HepG2 (cell line): ENCODE measurements around the gene MARVELD3. TPM values are rescaled to one million over a fixed set of nuclear protein-coding genes. Genes with fewer than 3 reads are reported as not detected.

Experiments used
- CBX1 ChIP-seq: IDR thresholded peaks from one replicate; pipeline ENCODE4 v1.6.1; 2016; ENCODE audit warnings: antibody characterized with exemption, low read depth
- DMAP1 ChIP-seq: IDR thresholded peaks from 2 replicates; pipeline ENCODE4 v1.6.1; 2016
- FIP1L1 ChIP-seq: fragments of 200-400 bp; formaldehyde crosslinking; IDR thresholded peaks from 2 replicates; pipeline ENCODE4 v1.6.1; 2018; ENCODE audit warnings: low read depth, mild to moderate bottlenecking, low read length, moderate library complexity, borderline replicate concordance; ENCODE audit not compliant: insufficient read depth
- FOXJ3 ChIP-seq: sonication (generic); formaldehyde crosslinking; IDR thresholded peaks from 2 replicates; pipeline ENCODE4 v1.4.0; 2020; ENCODE audit warnings: missing genetic modification reagents, mild to moderate bottlenecking, borderline replicate concordance
- GABPB1 ChIP-seq: IDR thresholded peaks from 2 replicates; pipeline ENCODE4 v1.6.1; 2016; ENCODE audit warnings: mild to moderate bottlenecking, missing genetic modification reagents, moderate library complexity, missing compliant biosample characterization
- GATAD2A ChIP-seq: IDR thresholded peaks from 2 replicates; pipeline ENCODE4 v1.6.1; 2016
- GMEB2 ChIP-seq: IDR thresholded peaks from 2 replicates; pipeline ENCODE4 v1.6.1; 2016; ENCODE audit warnings: missing biosample characterization, missing genetic modification reagents, low read depth
- GPBP1L1 ChIP-seq: sonication (generic); formaldehyde crosslinking; IDR thresholded peaks from 2 replicates; pipeline ENCODE4 v1.5.0; 2020; ENCODE audit warnings: mild to moderate bottlenecking, missing genetic modification reagents
- HNF4A ChIP-seq: sonication (generic); formaldehyde crosslinking; IDR thresholded peaks from 2 replicates; pipeline ENCODE4 v1.4.0; 2020; ENCODE audit warnings: missing genetic modification reagents
- KAT8 ChIP-seq: IDR thresholded peaks from 2 replicates; pipeline ENCODE4 v1.6.1; 2016; ENCODE audit warnings: missing genetic modification reagents, missing compliant biosample characterization
- MED1 ChIP-seq: sonication (generic); formaldehyde crosslinking; IDR thresholded peaks from 2 replicates; pipeline ENCODE4 v1.4.0; 2020; ENCODE audit warnings: missing genetic modification reagents
- MEIS2 ChIP-seq: sonication (generic); formaldehyde crosslinking; IDR thresholded peaks from 2 replicates; pipeline ENCODE4 v1.9.0; 2021; ENCODE audit warnings: mild to moderate bottlenecking, missing genetic modification reagents
- ONECUT2 ChIP-seq: sonication (generic); formaldehyde crosslinking; IDR thresholded peaks from 2 replicates; pipeline ENCODE4 v1.4.0; 2020; ENCODE audit warnings: missing genetic modification reagents
- PAF1 ChIP-seq: IDR thresholded peaks from 2 replicates; pipeline ENCODE4 v1.6.1; 2016; ENCODE audit warnings: missing genetic modification reagents, missing compliant biosample characterization
- POLR2AphosphoS5 ChIP-seq: IDR thresholded peaks from 2 replicates; pipeline ENCODE4 v1.6.1; 2012; ENCODE audit warnings: low read depth, low read length
- SMAD3 ChIP-seq: sonication (generic); formaldehyde crosslinking; IDR thresholded peaks from 2 replicates; pipeline ENCODE4 v1.4.0; 2020; ENCODE audit warnings: missing genetic modification reagents
- SMAD9 ChIP-seq: sonication (generic); formaldehyde crosslinking; IDR thresholded peaks from 2 replicates; pipeline ENCODE4 v1.5.1; 2020; ENCODE audit warnings: mild to moderate bottlenecking, missing genetic modification reagents
- SYNCRIP ChIP-seq: fragments of 200-400 bp; formaldehyde crosslinking; IDR thresholded peaks from 2 replicates; pipeline ENCODE4 v1.6.1; 2018; ENCODE audit warnings: mild to moderate bottlenecking, low read depth, low read length; ENCODE audit not compliant: insufficient read depth
- TEAD3 ChIP-seq: optimal IDR thresholded peaks from 2 replicates; pipeline ENCODE3; 2016; ENCODE audit warnings: borderline replicate concordance
- ZNF205 ChIP-seq: IDR thresholded peaks from 2 replicates; pipeline ENCODE4 v1.6.1; 2018; ENCODE audit warnings: missing biosample characterization, missing genetic modification reagents
- ZNF235 ChIP-seq: sonication (generic); formaldehyde crosslinking; IDR thresholded peaks from 2 replicates; pipeline ENCODE4 v1.8.1; 2023; ENCODE audit warnings: mild to moderate bottlenecking, missing genetic modification reagents, borderline replicate concordance
- ZNF253 ChIP-seq: sonication (generic); formaldehyde crosslinking; IDR thresholded peaks from 2 replicates; pipeline ENCODE4 v1.8.0; 2022; ENCODE audit warnings: mild to moderate bottlenecking, missing genetic modification reagents, borderline replicate concordance
- ZNF367 ChIP-seq: sonication (generic); formaldehyde crosslinking; IDR thresholded peaks from 2 replicates; pipeline ENCODE4 v1.4.0; 2020; ENCODE audit warnings: missing genetic modification reagents, borderline replicate concordance
- ZNF564 ChIP-seq: sonication (generic); formaldehyde crosslinking; IDR thresholded peaks from 2 replicates; pipeline ENCODE4 v1.8.1; 2023; ENCODE audit warnings: mild to moderate bottlenecking, missing genetic modification reagents
- ZNF577 ChIP-seq: sonication (generic); formaldehyde crosslinking; IDR thresholded peaks from 2 replicates; pipeline ENCODE4 v1.4.0; 2020; ENCODE audit warnings: mild to moderate bottlenecking, low read depth, missing genetic modification reagents, borderline replicate concordance
- ZNF746 ChIP-seq: sonication (generic); formaldehyde crosslinking; IDR thresholded peaks from 2 replicates; pipeline ENCODE4 v1.8.0; 2022; ENCODE audit warnings: mild to moderate bottlenecking, missing genetic modification reagents
- ZSCAN9 ChIP-seq: IDR thresholded peaks from 2 replicates; pipeline ENCODE4 v1.6.1; 2016; ENCODE audit warnings: borderline replicate concordance
- polyA plus RNA-seq, 8 experiments: library from polyadenylated mRNA; depleted of rRNA in 3 of 8; stranded (reverse) in 7 of 8; unstranded in 1 of 8; fragments of >200 nt; fragmentation: Illumina TruSeq in 4 of 8; extraction: Trizol in 4 of 8; gene quantifications; 2 replicates each; pipeline versions ENCODE4 v1.2.1 to v1.2.3, GENCODE V29; 2011 to 2016; ENCODE audit warnings: low read depth in 4 of 8, missing spikeins in 1 of 8, mixed read lengths in 1 of 8; ENCODE audit not compliant: insufficient read depth in 1 of 8
- total RNA-seq, 5 experiments: library from RNA; depleted of rRNA; stranded (reverse); fragments of >200 nt; fragmentation: Illumina TruSeq; extraction: Trizol; gene quantifications; 2 replicates each; pipeline ENCODE4 v1.2.3, GENCODE V29; 2016; ENCODE audit warnings: low read depth in 1 of 5
- TF ChIP-seq, protein P1 (sequence below): sonication (generic); formaldehyde crosslinking; IDR thresholded peaks from 2 replicates; pipeline ENCODE4 v1.4.0; 2020; ENCODE audit warnings: missing genetic modification reagents
- TF ChIP-seq, protein P2 (sequence below): sonication (generic); formaldehyde crosslinking; conservative IDR thresholded peaks from 2 replicates; pipeline ENCODE4 v1.4.0; 2020; ENCODE audit warnings: missing genetic modification reagents

The MARVELD3 gene
- total and polyA plus RNA-seq, 2 of the 13 experiments (the other 11 are each of a cell fraction or from before 2014, with no cell fraction given): 4.8 to 5.6 TPM

- TF ChIP-seq FOXJ3 (CRISPR knock-in tag) (peak; percentile 36; the same call in 1 of the 2 replicates), CBX1 (no peak), PAF1 (CRISPR knock-in tag) (no peak), GPBP1L1 (CRISPR knock-in tag) (no peak), GABPB1 (0 out of 2 replicates have a peak, but pooled peaks have one; percentile 12), ZNF577 (CRISPR knock-in tag) (no peak), ONECUT2 (no peak), SMAD3 (peak; percentile 49; the same call in 1 of the 2 replicates), ZNF367 (no peak), POLR2AphosphoS5 (no peak), MED1 (0 out of 2 replicates have a peak, but pooled peaks have one; percentile 4), SYNCRIP (no peak), ZNF564 (CRISPR knock-in tag) (no peak), FIP1L1 (no peak), MEIS2 (CRISPR knock-in tag) (no peak), SMAD9 (no peak), GATAD2A (CRISPR knock-in tag) (peak; percentile 65), ZNF253 (no peak), HNF4A (CRISPR knock-in tag) (peak; percentile 75), ZSCAN9 (no peak), ZNF235 (CRISPR knock-in tag) (no peak), KAT8 (CRISPR knock-in tag) (no peak), ZNF746 (CRISPR knock-in tag) (no peak), GMEB2 (CRISPR knock-in tag) (no peak), TEAD3 (CRISPR knock-in tag) (no peak), ZNF205 (CRISPR knock-in tag) (no peak), DMAP1 (CRISPR knock-in tag) (no peak)
- TF ChIP-seq, protein P1, sequence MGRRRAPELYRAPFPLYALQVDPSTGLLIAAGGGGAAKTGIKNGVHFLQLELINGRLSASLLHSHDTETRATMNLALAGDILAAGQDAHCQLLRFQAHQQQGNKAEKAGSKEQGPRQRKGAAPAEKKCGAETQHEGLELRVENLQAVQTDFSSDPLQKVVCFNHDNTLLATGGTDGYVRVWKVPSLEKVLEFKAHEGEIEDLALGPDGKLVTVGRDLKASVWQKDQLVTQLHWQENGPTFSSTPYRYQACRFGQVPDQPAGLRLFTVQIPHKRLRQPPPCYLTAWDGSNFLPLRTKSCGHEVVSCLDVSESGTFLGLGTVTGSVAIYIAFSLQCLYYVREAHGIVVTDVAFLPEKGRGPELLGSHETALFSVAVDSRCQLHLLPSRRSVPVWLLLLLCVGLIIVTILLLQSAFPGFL (CRISPR knock-in tag): no peak
- TF ChIP-seq, protein P2, sequence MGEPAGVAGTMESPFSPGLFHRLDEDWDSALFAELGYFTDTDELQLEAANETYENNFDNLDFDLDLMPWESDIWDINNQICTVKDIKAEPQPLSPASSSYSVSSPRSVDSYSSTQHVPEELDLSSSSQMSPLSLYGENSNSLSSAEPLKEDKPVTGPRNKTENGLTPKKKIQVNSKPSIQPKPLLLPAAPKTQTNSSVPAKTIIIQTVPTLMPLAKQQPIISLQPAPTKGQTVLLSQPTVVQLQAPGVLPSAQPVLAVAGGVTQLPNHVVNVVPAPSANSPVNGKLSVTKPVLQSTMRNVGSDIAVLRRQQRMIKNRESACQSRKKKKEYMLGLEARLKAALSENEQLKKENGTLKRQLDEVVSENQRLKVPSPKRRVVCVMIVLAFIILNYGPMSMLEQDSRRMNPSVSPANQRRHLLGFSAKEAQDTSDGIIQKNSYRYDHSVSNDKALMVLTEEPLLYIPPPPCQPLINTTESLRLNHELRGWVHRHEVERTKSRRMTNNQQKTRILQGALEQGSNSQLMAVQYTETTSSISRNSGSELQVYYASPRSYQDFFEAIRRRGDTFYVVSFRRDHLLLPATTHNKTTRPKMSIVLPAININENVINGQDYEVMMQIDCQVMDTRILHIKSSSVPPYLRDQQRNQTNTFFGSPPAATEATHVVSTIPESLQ: 0 out of 2 replicates have a peak, but pooled peaks have one; percentile 44
Observed at GRCh38 chr16:71666264-71666663, 40.3 kb downstream of the MARVELD3 start (continued).
